GM23248 (cell line): Measurements from ENCODE around the gene MRTFA.

Experiments used
- EZH2 ChIP-seq: fragments of 200-600 bp; sonication (generic); IDR thresholded peaks from 2 replicates; pipeline ENCODE4 v1.6.1; 2018; ENCODE audit warnings: antibody characterized with exemption, mild to moderate bottlenecking; ENCODE audit not compliant: insufficient read depth, poor library complexity, severe bottlenecking
- EZH2phosphoT487 ChIP-seq: fragments of 200-600 bp; sonication (generic); IDR thresholded peaks from 2 replicates; pipeline ENCODE4 v1.6.1; 2018; ENCODE audit warnings: antibody characterized with exemption, moderate library complexity, mild to moderate bottlenecking, low read depth; ENCODE audit not compliant: insufficient read depth

- no peak for TF ChIP-seq EZH2
- TF ChIP-seq EZH2phosphoT487 = no peak
Measured at GRCh38 chr22:40396882-40397281, 239.6 kb downstream of the MRTFA start.
